GM19324 (cell line): ENCODE results near the gene SNAP47.

ENCODE experiments used
- ATAC-seq: cut with Tn5 transposase; IDR thresholded peaks from one replicate; pipeline ENCODE4 v1.9.1; 2021; ENCODE audit warnings: mild to moderate bottlenecking, moderate library complexity; ENCODE audit not compliant: unreplicated experiment, low FRiP score

The SNAP47 gene

GRCh38 chr1:227793948-227794816, 58.9 kb downstream of the SNAP47 start:
- ATAC-seq, result no peak

DNA sequence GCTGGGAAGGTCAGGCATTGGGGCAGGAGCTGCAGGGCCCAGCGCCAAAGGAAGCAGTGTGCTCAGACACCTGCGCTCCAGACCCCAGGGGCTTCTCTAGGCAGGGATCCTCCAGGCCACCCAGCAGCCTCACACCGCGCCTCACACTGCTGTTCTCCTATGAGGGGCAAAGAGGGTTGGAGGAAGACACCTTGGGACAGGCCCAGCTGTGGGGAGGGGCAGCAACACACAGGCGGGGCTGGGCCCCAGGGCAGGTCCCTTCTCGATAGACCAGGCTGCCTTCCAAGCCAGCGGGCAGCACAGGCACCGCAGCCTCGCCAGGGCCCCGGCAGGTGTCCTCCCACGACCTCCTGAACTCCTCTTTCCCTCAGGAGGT, 59.6 kb downstream of the SNAP47 start:
- ATAC-seq, result no peak

- no peak for ATAC-seq
Observed at GRCh38 chr1:227795732-227796131, 60.5 kb downstream of the SNAP47 start.

DNA sequence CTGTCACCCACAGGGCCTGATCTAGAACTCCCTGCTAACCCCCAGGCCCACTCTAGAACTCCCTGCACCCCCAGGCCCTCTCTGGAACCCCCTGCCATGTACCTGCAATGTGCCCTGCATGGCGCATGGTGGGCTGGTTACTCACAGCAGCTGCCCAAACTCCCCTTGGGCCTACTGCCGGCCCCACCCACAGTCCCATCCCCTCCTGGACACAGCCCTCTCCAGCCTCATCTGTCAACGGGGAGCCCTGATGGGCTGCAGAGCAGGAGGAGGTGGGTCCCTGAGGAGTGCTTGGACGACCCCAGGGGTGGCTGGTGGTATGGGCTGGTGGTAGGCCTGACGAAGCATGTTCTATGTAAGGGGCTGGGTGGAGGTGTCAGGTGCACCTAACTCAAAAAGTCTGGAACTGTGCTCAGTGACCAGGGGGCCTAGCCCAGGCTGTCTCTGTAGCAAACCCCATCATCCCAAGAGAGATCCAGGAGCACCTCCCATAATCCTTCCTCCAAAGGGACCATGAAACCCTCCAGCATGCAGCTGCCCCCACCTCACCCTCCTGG, 61.2 kb downstream of the SNAP47 start:
- ATAC-seq, result no peak

DNA sequence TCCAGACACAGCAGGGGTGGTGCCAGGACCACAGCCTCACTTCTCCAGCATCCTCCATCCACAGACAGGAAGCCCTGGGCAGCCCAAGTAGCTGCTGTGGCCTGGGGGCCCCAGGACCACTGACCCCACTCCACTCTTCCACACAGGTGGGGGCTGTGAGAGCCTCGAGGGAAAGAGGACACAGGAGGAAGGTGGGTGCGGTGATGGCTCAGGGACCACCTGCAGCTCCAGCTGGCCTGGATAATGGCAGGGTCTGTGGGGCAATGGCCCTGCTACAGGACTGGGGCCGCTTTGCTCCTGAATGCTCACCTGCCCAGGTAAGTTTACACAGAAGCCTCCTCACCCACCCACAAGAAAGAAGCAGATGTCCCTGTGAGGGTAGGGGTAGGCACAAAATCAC, 61.9 kb downstream of the SNAP47 start:
- no peak for ATAC-seq

DNA sequence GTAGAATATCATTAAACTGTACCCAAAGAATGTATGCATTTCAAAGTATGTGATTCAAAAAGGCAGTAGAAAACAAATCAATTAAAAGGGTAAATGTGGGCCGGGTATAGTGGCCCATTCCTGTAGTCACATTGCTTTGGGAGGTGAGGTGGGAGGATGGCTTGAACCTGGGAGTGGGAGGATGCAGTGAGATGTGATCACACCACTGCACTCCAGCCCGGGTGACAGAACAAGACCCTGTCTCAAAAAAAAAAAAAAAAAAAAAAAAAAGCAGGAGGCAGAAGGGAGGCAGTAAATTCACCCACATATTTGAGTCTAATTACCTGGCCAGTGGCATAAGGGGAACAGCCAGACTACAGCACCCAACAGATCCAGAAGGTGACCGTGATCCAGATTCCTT, 62.4 kb downstream of the SNAP47 start:
- ATAC-seq, result no peak

DNA sequence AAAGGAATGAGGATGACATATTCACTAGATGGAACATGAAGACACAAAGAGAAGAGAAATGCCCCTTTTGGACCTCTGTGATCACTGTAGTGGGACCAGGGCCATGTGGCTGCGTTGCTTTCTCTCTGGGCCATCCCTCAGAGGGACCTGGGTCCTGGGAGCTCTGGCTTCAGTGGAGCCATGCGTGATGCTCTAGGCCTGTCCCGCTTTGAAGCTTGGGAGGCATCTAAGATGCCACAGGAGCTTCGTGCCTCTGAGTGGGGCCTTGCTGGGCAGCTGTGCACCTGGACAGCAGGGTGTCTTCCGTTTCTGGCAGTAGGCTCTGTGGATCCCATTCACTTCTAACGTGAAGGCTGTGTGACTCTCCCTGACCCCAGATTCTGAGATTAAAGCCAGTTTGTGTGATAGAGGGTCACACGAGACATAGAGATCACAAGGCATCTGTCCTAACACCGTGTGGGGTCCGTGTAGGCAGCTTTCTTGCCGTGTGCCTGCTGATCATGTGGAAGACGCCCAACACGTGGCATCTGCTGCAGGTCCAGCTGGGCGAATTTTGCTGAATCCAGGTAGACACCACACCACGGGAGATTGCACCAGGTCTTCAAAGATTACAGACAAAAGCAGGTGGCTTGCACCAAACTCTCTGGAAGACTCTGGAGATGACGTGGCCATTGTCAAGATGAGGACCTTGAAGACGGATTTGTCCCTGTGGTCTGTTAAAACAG, 63.0 kb downstream of the SNAP47 start:
- ATAC-seq, result no peak

DNA sequence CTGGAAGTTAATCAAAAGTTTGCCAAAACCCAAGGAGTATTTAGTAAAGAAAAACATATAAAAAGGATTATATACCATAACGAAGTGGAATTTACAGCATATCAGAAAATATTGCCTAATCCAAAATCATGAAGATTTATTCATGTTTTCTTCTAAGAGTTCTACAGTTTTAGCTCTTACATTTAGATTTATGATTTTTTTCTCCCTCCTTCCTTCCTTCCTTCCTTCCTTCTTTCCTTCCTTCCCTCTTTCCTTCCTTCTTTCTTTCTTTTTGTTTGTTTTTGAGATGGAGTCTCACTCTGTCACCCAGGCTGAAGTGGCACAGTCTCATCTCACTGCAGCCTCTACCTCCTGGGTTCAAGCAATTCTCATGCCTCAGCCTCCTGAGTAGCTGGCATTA, 64.5 kb downstream of the SNAP47 start:
- ATAC-seq, result no peak

DNA sequence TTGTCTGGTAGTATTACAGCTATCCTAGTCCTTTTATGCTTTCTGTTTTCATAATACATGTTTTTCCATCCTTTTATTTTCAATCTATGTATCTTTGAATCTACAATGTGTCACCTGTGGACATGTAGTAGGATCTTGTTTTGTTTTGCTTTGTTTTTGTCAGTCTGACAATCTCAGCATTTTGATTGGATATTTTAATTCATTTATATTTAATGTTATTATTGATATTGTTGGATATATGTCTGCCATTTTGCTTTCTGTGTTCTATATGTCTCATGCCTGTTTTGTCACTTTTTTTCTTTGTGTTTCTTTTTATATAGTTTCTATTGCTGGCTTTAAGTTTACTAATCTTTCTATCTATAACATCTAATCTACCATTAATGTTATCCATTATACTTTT, 68.7 kb downstream of the SNAP47 start:
- ATAC-seq, result no peak

GRCh38 chr1:227805606-227806197, 70.5 kb downstream of the SNAP47 start:
- no peak for ATAC-seq

DNA sequence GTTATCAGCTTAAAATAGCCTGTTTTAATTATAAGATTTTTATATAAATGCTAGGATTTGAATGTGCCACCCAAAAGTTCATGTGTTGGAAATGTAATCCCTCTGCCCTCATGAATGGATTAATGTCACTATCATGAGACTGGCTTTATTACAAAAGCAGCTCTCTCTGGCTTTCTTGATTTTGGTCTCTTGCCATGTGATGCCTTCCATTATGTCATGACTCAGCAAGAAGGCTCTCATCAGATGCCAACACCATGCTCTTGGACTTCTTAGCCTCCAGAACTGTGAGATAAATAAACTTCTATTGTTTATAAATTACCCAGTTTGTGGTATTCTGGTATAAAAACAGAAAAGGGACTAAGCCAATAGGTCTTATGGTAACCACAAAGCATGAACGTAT, 73.3 kb downstream of the SNAP47 start:
- no peak for ATAC-seq

DNA sequence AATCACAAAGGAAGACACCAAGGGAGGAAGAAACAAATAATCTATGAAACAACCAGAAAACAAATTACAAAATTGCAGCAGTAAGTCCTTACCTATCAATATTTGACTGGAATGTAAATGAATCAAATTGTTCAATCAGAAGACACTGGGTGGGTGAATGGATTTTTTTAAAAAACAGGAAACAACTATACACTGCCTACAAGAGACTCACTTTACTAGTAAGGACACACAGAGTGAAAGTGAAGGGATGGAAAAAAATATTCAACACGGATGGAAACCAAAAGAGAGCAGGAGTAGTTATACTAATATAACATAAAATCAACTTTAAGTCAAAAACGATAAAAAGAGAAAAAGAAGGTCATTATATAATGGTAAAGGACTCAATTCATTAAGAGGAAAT, 73.8 kb downstream of the SNAP47 start:
- no peak for ATAC-seq

- no peak for ATAC-seq
Observed at GRCh38 chr1:227813962-227814361, 78.7 kb downstream of the SNAP47 start.

GRCh38 chr1:227815468-227816409, 80.5 kb downstream of the SNAP47 start, which contains the start of gene PRSS38:
TSS of gene PRSS38 (plus strand) at chr1:227815675. CDS start at chr1:227815717, 42 bp downstream.
- ATAC-seq, result no peak

DNA sequence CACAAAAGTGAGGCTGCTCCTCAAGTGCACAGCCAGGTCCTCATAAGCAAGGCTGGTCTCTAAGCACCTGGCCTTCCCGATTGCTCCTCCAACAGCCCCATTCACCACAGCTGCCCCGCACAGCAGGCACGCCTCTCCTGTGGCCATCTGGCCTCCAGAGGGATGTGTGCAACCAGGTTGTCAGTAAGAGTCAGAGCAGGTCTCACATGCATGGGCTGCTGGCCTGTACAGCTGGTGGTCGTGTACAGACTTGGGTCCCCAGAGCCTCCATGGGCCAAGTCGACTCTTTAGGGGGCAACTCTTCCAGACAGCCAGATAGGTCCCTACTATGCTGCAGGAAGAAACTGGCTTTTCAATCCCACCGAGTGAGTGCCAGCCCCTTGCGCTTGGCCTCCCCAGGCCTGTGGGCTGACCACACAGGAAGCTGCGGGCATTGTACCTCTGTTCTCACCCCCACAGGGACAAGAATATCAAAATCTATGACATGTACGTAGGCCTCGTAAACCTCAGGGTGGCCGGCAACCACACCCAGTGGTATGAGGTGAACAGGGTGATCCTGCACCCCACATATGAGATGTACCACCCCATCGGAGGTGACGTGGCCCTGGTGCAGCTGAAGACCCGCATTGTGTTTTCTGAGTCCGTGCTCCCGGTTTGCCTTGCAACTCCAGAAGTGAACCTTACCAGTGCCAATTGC, 81.7 kb downstream of the SNAP47 start:
- no peak for ATAC-seq

GRCh38 chr1:227823537-227823936, 88.3 kb downstream of the SNAP47 start:
- ATAC-seq, result no peak

GRCh38 chr1:227824204-227824603, 89.0 kb downstream of the SNAP47 start:
- ATAC-seq, result no peak

GRCh38 chr1:227828786-227829185, 93.6 kb downstream of the SNAP47 start:
- ATAC-seq, result no peak
